Measurements from ENCODE around the gene TPGS1.

DNA sequence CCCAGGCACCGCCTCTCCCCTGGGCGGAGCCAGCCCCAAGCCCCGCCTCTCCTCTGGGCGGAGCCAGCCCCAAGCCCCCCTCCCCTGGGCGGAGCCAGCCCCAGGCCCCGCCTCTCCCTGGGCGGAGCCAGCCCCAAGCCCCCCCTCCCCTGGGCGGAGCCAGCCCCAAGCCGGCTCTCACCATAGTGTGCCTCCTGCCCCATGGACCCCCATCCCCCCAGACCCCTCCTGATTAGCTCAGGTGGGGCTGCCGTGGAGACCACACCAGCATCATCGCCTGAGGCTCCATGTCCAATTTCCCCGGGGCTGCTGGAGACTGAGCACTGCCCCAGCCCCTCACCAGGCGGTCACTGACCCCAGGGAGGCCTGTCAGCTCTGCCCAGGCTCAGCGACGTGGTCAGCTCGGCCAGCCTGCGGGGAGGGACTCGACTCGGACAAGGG is 15.2 kb upstream of the TPGS1 start:
- TF ChIP-seq JUN (IDR thresholded peaks at IDR 0.05; ENCODE audit: borderline replicate concordance, insufficient read depth, insufficient read length, low read depth) (no peak), POLR2A (IDR thresholded peaks at IDR 0.05; ENCODE audit: low read depth, low read length) (no peak), POLR2AphosphoS5 (IDR thresholded peaks at IDR 0.05; ENCODE audit: insufficient read depth, low read depth, low read length) (no peak), EZH2 (IDR thresholded peaks at IDR 0.05; ENCODE audit: borderline replicate concordance, low read depth, low read length, severe bottlenecking) (no peak), FOS (IDR thresholded peaks at IDR 0.05; ENCODE audit: borderline replicate concordance, insufficient read depth, low read length) (no peak)
- TF ChIP-seq, protein P1, sequence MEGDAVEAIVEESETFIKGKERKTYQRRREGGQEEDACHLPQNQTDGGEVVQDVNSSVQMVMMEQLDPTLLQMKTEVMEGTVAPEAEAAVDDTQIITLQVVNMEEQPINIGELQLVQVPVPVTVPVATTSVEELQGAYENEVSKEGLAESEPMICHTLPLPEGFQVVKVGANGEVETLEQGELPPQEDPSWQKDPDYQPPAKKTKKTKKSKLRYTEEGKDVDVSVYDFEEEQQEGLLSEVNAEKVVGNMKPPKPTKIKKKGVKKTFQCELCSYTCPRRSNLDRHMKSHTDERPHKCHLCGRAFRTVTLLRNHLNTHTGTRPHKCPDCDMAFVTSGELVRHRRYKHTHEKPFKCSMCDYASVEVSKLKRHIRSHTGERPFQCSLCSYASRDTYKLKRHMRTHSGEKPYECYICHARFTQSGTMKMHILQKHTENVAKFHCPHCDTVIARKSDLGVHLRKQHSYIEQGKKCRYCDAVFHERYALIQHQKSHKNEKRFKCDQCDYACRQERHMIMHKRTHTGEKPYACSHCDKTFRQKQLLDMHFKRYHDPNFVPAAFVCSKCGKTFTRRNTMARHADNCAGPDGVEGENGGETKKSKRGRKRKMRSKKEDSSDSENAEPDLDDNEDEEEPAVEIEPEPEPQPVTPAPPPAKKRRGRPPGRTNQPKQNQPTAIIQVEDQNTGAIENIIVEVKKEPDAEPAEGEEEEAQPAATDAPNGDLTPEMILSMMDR (IDR thresholded peaks at IDR 0.05; ENCODE audit: extremely low read depth in 1 of 2, insufficient read depth in 1 of 2, low read depth in 1 of 2, low read length in 2 of 2) = no peak
- TF ChIP-seq, protein P2, sequence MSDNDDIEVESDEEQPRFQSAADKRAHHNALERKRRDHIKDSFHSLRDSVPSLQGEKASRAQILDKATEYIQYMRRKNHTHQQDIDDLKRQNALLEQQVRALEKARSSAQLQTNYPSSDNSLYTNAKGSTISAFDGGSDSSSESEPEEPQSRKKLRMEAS (IDR thresholded peaks at IDR 0.05; ENCODE audit: insufficient read depth, insufficient read length) = no peak

All from endothelial cell of umbilical vein (primary cell).